Activated naive CD4-positive, alpha-beta T cell treated with Interleukin-2 at 50 U/mL for 16 hours (primary cell): ENCODE data around the gene MBNL1.

Experiments
- DNase-seq: peaks from one replicate; pipeline ENCODE4 v3.0.0-alpha.2; 2020

Gene MBNL1

DNA sequence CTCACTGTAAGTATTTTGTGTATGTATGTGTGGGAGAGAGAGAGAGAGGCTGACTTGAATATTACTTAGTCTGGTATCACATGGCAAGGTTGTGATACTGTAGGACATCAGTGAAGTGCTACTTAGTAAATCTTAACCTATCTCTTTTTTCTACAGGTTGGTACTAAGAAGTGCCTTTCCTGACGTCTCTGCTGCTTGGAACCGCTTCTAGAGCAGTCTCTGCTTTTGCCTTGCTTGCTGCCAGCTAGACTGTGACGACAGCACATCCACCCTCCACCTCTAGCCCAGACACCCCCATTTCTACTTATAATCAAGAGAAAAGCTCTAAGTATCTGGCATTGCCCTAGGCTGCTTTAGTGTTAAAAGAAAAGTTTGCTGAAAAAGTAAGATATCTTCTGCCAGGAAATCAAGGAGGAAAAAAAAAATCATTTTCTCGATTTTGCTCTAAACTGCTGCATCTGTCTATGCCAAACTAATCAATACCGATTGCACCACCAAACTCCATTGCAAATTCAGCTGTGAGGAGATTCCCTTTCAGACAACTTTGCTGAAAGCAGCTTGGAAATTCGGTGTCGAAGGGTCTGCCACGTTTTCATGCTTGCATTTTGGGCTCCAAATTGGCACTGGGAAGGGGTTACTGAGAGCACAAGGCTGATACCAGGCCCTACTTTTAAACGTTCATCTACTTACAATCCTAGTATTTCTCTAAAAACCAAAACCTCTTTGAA lies 30.7 kb downstream of the MBNL1 start:
- peak; percentile 27 for DNase-seq

DNA sequence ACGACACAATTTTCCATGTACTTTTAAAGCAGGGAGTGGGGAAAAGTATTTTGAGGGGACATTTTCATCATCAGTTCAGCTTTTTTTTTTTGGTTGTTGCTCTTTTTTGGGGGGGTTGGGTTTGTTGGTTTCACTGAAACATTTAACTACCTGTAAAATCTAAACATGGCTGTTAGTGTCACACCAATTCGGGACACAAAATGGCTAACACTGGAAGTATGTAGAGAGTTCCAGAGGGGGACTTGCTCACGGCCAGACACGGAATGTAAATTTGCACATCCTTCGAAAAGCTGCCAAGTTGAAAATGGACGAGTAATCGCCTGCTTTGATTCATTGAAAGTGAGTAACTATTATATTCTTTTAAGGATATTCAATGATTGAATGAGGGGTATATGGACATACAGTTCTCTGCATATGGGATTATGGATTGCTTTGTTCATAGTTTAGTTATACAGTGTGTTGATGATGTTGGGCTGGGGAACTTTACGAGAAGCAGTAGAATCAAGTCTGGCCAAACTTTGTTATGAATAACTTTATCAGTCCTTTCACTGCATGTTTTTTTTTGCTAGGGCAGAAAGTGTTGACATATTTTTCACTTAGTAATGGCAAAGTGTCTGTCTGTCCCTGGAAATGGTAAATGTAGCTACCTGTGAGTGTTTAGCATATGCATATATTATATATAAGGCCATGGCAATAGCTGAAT lies 31.5 kb downstream of the MBNL1 start:
- no peak for DNase-seq

DNA sequence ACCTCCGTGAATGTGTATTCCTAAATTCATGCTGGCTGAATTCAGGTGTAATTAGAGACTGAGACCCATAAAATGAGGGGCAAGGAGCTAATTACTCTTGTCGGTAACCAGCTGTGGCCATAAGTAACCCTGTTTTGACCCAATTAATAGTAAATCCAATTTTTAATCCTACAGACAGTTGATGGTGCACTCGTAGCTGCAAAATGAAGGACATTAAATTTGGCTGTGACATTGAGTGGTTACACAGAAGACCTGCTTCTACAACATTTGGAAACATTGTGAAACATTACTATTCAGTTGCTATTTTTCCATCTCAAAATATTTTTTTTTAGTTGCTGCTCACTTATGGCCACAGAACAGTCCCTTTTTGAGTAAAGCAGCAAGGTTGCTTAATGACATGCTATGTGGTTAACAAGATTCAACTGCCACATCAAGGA lies 33.0 kb downstream of the MBNL1 start:
- no peak for DNase-seq

DNA sequence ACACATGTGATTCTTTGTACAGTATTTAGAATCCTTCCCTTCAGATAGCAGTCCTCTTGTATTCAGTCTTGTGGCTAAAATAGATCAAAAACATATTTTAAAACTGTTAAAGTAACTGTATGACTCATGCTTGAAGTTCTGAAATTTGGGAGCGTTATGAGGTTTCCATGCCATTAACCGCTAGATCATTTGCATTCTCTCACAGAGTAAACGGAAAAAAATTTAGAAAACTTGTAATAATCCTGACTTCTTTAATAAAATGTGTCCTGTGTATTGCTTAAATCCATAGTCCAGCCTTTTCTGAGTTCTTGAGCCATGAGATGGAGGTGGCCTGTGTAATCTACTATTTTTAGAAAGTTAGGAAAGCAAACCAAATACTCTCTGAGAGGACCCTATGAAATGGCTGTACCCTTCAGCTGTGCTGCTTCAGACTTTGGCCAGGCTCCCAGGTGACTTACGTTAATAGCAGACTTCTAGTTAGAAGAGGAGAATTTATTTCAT lies 33.8 kb downstream of the MBNL1 start:
- DNase-seq = no peak

DNA sequence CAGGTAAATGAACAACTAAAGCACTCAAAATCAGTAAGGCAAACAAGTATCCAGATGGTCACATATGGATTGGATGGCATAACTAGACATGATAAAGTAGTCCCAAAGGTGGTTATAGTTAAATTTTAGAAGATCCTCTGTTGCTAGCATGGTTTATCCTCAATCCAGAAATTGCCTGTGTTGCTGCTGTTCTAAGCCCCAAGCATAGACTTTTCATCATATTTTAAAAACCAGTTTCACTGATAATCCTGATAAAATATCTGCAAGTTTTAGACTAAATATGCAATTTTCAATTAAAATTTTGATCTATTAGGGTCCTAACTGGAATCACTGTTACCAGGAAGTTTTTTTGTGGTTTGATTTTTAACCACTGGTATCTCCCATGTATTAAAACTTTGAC lies 35.4 kb downstream of the MBNL1 start:
- no peak for DNase-seq

DNA sequence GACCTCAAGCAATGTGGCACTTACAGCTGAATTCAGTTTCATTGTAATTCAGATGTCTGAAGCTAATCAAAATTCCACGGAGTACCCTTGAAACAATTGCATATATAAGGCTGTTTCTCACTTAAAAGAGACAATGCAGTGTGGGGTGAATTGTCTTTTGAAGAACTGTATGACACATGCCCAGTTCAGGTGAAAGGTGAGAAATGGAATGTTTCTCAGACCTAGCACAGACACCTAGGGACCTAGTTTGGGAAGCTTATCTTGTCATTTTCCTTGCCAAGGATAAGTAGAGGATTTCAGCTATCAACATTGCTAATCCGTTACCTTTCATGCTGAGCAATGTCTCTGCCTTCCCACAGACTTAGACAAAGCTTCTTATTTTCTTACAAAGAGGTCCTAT lies 36.3 kb downstream of the MBNL1 start:
- no peak for DNase-seq

DNA sequence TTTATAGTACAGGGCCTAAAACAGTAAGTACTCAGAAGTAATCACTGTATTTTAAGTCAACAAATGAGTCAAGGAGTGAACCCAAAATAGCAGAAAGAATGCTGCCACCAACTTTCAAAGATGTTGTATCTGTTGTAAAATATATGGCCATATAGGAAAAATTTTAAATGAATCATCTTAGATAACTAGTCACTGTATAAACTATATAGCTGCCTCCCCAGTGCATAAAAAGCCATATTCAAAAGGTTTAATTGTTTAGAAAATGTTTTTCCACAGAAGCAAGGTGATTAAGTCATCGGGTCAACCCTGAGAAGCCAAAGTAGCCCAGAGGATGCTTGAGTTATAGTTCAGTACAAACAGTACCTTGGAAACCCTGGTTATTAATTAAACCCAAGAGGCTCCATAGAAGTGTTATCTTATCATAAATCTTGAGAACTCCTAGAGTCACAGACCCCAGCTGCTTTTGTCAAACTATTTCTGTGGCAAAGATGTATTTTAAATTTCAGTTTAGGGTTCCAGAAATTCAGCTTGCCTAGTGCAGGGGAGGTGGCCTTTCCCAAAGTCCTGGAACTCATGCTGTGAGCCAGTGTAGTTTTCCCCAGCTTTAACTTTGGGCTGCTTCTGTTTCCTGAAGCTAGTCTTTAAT lies 39.2 kb downstream of the MBNL1 start:
- no peak for DNase-seq

DNA sequence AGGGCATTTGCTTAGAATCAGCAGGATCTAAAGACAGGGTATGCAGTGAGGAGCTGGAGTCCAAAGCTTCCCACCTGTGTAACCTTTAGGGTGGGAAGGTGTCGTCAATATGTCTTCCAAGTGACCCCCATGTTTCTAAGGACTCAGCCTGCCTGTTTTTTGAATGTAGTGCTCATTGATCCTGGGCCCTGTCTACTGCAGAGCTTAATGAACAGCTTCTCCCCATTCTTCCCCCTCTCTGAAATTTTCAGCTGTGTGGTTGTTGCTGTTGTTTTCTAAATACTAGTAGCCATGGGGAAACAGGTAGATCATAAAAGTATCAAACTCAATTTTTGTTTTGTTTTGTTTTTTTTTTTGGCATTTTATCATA lies 39.7 kb downstream of the MBNL1 start:
- DNase-seq = no peak

DNA sequence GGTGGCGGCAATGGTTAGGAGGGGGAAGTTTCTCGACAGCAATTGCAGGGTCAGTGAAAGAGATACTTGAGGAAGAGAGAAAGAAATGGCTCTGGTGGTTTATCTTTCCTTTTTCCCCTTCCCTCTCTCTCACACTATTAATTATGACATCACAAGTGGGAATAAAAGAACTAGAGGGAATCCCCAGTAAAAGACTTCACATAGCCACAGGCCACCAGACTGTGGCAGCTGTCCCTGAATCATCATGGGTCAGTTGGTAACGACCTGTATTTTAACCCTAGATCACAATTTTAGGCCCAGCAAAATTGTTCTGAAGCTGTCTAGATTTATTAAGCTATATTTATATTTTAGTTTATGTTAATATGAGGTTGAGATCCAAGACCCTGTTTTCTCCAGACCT lies 40.3 kb downstream of the MBNL1 start:
- no peak for DNase-seq

DNA sequence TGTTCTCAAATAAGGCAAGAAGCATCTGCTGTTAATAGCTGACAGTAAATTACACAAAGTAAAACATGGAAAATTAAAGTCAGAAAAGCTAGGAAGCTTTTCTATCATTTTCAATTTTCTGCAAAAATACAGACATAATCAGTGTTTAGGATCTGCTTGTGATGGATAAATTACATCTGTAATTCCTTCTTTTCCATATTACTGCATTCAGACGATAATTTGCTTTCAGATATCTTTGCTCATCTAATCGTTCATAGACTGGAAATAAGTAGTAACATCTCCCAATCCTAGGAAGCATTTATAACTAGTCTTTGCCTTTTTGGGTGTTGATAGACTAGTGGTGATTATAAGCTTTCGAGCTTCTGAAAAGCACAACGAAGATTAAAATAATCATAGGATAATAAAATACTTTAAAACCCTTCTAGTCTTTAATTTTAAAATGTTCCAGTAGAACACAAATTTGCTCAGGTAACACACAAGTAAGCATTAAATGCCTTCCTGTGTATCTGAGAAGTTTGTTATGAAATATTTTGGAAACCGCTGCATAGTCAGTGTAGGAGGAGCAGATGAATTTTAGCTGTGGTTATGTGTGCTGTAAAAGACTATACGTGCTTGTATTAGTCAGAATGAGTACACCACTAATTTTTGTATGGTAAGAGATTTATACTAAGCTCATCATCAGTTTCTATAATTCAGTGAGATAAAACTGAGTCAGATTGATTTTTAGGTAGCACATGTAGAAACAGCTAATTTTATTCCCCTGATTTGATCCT lies 41.0 kb downstream of the MBNL1 start:
- no peak for DNase-seq

DNA sequence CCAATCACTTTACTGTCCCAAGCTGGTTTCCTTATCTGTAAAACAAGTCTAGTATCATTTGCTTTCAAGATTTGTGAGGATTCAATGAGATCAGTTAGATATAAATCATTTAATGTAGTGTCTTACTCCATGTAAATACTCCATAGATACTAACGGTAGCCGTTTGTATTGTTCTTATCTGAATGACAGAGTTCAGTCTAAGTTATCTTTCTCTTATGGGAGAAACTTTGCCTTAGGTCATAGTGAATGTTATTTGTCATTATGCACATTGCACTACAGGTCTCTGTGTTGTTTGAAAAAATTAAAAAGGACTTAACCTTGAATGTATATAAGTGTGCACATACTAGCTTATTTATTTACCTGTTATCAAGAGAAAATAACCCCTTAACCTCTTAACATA lies 44.7 kb downstream of the MBNL1 start:
- no peak for DNase-seq

DNA sequence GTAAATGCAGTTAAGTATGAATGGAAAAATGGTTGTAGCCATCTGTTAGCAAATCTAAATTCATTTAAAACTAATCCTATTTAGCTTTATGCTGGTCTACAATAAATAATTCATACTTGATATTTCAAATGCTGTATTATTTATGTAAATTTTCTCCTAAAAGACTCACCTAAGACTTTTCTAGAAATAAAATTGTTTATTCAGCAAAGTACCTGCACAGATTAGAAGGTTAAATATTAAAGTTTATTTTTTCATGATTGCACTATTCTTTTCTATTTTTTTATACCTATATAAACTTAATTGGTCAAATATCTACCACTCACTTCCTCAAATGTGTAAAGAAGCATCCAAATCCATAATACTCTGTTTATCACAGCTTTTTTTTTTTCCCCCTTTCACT lies 45.2 kb downstream of the MBNL1 start:
- DNase-seq = no peak

DNA sequence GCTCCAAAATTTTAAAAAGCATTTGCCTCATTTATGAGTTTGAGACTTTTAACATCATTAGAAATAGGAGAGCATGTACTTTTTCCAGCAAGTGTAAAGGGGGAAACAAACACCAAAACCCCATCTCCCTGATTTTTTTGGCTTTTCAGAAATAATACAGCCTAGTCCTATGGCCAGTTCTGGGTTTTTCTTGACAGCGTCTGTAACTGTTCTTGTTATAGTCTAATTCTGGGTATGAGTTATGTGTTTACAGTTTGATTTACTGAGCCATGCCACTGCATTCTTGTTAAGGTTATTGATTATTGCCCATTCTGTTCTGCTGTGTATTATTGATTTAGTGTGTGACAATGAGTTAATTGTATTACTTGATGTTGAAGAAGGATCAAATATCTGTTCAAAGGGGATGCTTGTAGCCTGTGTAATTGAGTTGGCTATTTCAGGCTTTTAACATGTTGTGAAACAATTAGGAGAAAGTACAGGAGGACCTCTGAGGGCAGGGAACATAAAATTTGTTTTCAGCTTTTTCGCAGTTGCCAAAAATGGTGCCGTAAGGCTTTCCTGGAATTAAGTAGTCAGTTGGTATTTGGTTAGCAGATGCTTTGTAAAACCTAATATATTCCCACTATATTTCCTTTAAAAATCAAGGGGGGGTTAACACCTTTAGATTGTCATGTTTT lies 46.1 kb downstream of the MBNL1 start:
- no peak for DNase-seq

DNA sequence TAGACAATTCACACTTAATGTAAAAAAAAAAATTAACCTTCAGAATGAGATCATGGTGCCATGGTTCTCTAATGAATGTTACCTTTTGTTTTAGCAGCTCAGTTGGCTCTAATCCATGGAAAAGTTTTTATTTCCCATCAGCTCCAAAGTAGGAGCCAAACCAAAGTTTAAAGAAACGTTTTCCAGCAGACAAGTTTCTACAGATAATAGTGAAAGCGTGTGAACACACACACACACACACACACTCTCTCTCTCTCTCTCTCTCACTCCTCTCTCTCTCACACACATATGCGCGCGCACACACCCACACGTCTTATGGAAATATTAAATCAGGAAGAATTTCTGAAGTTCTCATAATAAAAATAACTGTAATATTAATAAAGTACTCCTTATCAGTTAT lies 46.9 kb downstream of the MBNL1 start:
- DNase-seq = no peak

DNA sequence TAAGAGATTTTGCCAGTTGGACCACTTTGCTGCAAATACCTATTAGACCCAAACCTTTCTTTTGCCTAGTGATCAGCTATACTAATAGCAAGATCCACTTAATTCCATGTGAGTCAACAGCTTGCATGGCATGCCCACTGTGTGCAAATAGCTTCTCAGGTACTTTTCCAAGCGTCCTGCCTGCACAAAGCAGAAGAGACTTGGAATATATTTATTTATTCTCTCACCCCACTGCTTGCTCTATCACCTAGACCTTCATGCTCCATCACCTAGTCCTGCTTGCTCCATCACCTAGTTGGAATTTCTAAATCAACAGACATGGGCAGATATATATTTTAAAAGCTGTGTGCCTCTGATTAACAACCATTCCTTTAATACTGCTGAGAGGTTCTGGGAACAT lies 47.6 kb downstream of the MBNL1 start:
- no peak for DNase-seq

DNA sequence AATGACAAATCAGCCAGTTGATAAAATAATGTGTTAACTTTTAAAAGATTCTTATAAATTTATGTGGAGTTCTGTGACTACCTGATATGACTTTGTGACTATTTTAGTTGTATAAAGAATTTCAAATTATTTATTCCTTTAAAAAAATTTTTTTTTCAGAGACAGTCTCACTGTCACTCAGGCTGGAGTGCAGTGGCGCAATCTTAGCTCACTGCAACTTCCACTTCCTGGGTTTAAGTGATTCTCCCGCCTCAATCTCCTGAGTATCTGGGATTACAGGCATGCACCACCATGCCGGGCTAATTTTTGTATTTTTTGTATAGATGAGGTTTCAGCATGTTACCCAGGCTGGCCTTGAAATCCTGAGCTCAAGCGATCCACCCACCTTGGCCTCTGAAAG lies 48.5 kb downstream of the MBNL1 start:
- DNase-seq = no peak

DNA sequence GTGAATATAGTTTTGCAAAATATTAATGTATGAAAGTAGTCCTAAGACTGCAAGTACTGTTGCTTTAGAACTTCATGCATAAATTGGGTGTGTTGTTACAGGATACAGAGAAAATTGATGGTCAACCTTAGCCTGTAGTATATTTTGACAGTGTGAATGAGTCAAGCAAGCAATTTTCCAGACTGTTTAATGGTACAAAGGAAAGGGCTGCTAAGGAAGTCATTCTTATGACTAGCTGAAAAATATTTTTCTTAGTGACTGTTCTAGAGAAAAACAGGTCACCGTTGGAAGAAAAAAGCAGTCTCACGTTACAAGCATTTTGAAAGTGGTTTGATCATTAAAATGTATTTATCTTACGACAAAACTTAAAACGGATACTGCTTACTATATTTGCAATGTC lies 49.2 kb downstream of the MBNL1 start:
- DNase-seq = no peak

DNA sequence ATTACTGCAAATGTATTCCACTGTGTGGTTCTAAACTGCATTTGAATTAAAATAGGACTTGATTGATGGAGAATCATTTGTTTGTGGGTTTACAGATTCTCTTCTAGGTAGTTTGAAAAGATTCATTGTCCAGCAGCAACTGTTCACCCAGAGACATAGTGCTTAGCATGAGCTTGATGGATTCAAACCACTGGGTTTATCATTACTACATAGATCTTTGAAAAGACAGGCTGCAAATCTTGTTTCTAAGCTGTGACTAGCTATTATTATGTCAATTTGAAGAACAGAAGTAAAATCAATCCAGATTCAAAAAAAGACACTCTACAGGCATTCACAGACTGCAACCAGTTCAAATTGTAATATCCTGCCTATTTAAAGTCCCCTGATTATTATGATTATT lies 49.8 kb downstream of the MBNL1 start:
- no peak for DNase-seq

DNA sequence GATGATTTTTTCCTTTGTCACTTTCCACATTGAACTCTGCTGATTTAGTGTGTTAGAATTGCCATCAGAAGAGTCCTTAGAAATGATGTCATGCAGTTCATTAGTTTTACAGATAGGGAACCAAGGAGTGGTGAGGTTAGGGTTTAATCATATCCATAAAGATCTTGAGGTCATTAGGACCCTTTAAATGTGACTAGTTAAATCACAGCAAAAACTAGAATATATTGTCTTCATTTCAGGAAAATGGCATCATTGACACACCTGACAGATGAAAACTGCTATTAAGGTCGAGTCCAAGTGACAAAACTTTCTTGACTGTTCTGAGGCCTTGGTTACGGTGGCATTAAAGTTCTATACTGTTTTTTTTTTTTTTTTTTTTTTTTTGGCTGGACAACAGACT lies 50.5 kb downstream of the MBNL1 start:
- no peak for DNase-seq

DNA sequence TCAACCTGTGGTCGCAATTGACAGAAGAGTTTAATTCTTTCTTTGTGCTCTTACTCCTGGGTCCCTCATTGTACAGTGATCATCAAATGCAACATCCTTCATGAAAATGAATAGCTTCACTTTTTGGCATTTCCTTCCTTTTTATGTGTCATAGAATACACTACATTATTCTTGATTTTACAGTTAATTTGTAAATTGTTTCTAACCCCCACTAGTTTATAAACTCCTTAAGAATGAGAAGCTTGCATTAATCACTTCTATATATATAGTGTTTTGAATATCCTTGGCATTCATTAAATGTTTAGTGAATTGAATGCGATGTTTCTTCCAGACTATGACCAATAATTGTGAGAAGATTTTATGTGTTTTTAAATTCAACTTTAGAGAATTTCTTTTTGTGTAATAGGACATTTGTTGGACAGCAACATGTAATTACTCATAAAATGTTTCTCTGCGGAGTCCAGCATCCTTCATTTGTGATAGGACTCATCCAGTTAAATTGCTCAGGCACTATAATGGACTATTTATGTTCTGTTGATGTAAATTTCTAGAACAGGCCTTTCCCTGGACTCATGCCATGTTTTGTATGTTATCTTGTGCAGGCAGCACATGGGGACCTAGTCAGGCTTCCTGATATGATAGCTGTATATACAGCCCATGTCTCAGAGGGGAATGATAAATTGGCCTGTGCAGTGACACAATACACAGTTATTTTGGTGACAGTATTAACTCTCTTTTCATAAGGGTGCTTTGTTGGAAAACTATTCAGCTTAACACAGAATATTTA lies 51.3 kb downstream of the MBNL1 start:
- no peak for DNase-seq

DNA sequence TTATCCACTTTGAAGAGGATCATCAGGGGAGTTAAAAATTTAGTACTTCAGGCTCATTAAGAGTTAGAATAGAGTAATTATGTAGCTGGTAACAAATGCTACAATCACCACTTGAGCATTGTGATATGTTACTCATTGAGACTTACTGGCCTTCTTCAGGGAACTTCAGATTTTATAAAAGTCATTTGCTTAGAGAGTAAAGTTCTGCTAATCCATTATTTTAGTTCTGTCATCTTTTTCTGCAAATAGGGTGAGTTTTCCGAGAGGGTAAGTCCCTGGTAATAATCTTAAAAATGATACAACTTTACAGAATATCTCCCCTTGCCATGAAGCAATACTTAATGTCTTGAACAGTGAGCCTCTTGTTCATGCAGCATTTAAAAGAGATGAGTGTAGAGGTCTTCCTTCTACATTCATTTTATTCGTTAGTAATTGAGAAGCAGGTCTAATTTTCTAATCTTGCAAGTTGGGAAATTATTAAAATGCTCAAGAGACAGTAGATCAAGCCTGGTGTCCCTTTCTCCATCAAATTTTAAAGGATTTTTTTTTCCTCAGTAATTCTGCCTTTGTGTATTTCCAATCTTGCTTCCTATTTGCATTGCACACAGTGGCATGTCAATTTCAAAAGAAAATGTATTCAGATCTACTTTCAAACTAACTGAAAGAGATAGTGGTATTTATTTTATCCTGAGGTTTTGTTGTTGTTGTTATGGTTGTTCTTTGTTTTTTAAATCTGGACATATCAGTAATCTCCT lies 52.6 kb downstream of the MBNL1 start:
- DNase-seq = no peak
